ENCODE measurements around the gene CMA1.
A peak's percentile ranks its signal among the peaks of the same experiment; 100 is the strongest.
"Not testable (repeated sequence)": the region's sequence is repeated elsewhere in the genome, so short reads cannot be mapped to it uniquely, and the experiment has no call there.

Gene CMA1

GRCh38 chr14:24481622-24482324, 26.3 kb downstream of the CMA1 start:
- DNase-seq (ENCODE audit: low read depth), result no peak
- TF ChIP-seq CTCF (IDR thresholded peaks at IDR 0.05; ENCODE audit: control insufficient read depth, insufficient read depth, low read depth, low read length, missing control alignments), result peak; percentile 75
- H3K4me3 ChIP-seq (ENCODE audit: control insufficient read depth, low read depth, low read length), result no peak overlapping the region

GRCh38 chr14:24479999-24480398, 28.1 kb downstream of the CMA1 start:
- not testable (repeated sequence) for DNase-seq (ENCODE audit: low read depth); H3K4me3 ChIP-seq (ENCODE audit: control insufficient read depth, low read depth, low read length)

- no peak overlapping the region for H3K4me3 ChIP-seq (ENCODE audit: control insufficient read depth, low read depth, low read length)
- no peak for TF ChIP-seq CTCF (IDR thresholded peaks at IDR 0.05; ENCODE audit: control insufficient read depth, insufficient read depth, low read depth, low read length, missing control alignments)
- no peak for DNase-seq (ENCODE audit: low read depth)
Measured at GRCh38 chr14:24475261-24475660, 32.8 kb downstream of the CMA1 start.

GRCh38 chr14:24473211-24473610, 34.9 kb downstream of the CMA1 start:
- H3K4me3 ChIP-seq (ENCODE audit: control insufficient read depth, low read depth, low read length), result no peak overlapping the region
- no peak for DNase-seq (ENCODE audit: low read depth)
- TF ChIP-seq CTCF (IDR thresholded peaks at IDR 0.05; ENCODE audit: control insufficient read depth, insufficient read depth, low read depth, low read length, missing control alignments), result no peak

GRCh38 chr14:24470450-24470849, 37.6 kb downstream of the CMA1 start:
- H3K4me3 ChIP-seq (ENCODE audit: control insufficient read depth, low read depth, low read length); DNase-seq (ENCODE audit: low read depth): not testable (repeated sequence)

- no peak for DNase-seq (ENCODE audit: low read depth)
- no peak for TF ChIP-seq CTCF (IDR thresholded peaks at IDR 0.05; ENCODE audit: control insufficient read depth, insufficient read depth, low read depth, low read length, missing control alignments)
- H3K4me3 ChIP-seq (ENCODE audit: control insufficient read depth, low read depth, low read length), result no peak overlapping the region
Measured at GRCh38 chr14:24465805-24466204, 42.3 kb downstream of the CMA1 start.

- no peak overlapping the region for H3K4me3 ChIP-seq (ENCODE audit: control insufficient read depth, low read depth, low read length)
- no peak for DNase-seq (ENCODE audit: low read depth)
- TF ChIP-seq CTCF (IDR thresholded peaks at IDR 0.05; ENCODE audit: control insufficient read depth, insufficient read depth, low read depth, low read length, missing control alignments), result no peak
Measured at GRCh38 chr14:24465368-24465767, 42.7 kb downstream of the CMA1 start.
